HG03097 (cell line): ENCODE data around the gene NDUFAF3.

Experiments used
- ATAC-seq: cut with Tn5 transposase; IDR thresholded peaks from one replicate; pipeline ENCODE4 v1.9.1; 2021; ENCODE audit not compliant: unreplicated experiment, low FRiP score

NDUFAF3 gene, protein sequence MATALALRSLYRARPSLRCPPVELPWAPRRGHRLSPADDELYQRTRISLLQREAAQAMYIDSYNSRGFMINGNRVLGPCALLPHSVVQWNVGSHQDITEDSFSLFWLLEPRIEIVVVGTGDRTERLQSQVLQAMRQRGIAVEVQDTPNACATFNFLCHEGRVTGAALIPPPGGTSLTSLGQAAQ

DNA sequence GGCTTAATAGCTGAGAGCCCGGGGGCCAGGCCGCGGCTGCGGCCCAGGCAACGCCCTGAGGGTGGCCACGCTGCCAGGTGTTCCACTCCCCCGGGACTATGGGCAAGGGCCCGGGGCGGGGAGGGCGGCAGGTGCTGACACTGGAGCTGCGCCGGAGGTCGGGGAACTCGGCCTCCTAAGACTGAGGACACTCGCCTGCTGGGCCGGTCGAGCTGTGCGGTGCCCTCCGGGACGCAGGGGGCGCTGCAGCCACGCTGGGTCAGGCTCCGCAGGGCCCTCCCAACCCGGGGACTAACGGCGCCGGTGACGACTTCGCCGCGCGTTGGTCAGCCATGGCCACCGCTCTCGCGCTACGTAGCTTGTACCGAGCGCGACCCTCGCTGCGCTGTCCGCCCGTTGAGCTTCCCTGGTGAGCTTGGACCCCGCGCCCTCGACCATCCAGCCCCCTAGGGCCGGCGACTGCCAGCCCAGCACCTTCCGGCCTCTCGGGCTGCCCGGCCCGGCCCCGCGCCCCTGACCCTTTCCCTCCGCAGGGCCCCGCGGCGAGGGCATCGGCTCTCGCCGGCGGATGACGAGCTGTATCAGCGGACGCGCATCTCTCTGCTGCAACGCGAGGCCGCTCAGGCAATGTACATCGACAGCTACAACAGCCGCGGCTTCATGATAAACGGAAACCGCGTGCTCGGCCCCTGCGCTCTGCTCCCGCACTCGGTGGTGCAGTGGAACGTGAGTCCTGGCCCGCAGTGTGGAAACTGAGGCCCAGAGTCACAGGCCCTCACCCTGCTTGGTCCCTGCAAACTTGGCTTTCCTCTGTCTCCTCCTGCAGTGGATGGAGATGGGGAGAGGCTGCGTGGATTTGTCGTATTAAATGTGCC lies at the start of gene NDUFAF3:
Gene NDUFAF3 (plus strand): TSS at position 309 of the 875 bp plus-strand sequence. CDS start 24 bp downstream, at position 333.
- ATAC-seq, result peak; percentile 57

DNA sequence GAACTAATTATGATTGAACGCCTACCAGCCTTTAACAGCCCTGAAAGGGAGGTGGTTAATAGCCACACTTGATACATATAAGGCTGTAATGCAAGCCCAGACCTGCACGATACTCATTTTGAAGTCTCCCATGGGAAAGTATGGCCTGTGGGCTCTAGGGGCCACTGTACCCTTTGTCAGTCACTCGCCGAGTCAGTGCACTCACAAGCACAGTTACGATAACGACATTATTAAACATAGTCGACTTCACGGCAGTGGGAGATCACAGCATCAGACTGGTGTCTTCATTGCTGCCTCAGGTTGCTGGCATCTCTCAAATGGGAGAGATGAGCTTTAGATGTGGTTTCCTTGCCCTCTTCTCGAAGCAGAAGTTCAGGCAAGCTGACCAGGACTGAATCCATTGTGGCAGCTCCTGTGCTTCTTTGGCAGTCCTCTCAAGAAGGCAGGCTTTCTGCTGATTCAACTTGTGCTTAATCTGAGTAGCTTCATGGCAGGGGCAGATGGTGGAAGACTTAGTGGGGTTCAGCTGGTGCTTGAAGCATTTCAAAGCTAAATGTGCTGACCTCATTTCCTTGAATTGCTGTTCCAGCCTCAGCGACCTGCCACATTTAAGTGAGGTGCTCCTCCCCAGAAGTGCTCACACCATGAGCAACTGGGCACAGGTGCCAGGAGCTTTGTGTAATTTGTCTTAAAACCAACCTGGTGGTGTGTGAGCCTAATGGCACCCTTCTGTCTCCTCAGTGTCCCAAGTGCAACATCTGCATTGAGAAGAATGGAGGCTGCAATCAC lies 47.7 kb upstream of the NDUFAF3 start:
- no peak for ATAC-seq

DNA sequence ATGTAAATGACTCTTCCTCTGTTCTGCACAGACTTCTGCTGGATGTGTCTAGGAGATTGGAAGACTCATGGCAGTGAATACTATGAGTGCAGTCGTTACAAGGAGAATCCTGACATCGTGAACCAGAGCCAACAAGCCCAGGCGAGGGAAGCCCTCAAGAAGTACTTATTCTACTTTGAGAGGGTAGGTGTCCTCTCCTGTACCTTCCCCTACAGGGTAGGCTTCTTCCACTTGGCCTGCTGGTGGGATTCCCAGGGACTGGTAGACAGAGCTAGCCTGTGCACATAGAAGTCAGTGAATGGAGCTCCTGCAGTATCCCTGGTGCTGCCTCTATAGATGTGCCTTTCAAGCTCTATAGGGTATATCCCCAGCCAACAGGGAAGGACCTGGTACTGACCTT lies 42.5 kb upstream of the NDUFAF3 start:
- no peak for ATAC-seq

DNA sequence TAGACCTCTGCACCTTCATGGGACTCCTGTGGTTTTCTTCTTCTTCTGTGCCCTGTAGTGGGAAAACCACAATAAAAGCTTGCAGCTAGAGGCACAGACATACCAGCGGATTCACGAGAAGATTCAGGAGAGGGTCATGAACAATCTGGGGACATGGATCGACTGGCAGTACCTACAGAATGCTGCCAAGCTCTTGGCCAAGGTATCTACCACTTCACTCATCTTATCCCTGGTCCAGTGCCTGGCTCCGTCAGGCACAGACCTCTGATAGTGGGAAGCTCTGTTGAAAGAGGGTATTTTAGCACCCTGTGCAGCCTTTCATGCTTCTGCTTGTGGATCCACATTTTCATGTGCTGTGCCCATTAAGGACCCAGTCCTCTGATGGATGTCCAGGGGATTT lies 41.6 kb upstream of the NDUFAF3 start:
- ATAC-seq, result no peak

DNA sequence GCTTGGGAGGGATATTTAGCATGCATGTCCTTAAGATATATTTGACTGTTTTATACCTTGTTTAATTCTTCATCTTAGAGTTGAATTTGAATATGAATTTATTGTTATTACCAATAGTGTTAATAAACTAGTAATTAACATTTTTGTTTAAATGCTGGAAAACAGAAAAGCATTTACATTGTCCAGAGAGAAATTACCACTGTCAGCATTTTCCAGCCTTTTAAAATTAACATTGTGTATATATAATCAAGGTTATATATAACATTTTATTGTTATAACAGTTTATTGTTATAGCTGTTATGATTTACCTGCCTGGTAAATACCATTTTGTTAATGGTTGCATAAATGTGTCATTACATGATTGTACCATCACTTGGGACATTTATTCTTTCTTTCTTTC lies 39.9 kb upstream of the NDUFAF3 start:
- ATAC-seq, result no peak

DNA sequence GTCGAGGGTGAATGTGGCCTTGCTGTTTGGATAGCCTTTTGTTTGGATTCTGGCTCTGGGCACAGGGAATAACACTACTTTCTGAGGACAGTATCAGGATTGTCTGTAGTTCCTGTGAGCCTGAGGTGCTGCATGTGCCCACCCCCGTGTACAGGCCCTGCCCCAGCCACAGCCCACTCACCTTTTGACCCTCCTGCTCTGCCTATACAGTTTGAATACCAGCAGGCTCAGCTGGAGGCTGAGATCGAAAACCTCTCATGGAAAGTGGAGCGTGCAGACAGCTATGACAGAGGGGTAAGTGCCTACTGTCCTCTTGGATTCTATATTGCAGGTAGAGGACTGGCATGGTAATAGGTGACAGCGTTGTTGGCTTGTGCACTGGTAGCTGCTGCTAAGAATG lies 39.2 kb upstream of the NDUFAF3 start:
- no peak for ATAC-seq

DNA sequence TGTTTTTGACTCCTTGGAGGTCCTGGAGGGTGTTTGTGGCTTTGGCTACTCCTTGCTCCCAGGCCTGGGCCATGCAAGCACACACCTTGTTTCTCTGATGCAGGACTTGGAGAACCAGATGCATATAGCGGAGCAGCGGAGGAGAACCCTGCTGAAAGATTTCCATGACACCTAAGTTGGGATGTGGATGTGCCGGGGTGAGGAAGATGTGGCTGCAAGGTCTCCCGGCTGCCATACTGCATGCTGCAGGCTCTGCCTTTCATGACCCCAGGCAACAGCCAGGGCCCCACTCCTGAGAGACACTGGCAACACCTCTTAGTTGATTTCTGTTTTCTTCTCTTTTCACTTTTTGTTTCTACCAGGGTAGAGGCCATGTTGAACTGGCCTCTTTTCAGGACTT lies 38.8 kb upstream of the NDUFAF3 start:
- no peak for ATAC-seq

DNA sequence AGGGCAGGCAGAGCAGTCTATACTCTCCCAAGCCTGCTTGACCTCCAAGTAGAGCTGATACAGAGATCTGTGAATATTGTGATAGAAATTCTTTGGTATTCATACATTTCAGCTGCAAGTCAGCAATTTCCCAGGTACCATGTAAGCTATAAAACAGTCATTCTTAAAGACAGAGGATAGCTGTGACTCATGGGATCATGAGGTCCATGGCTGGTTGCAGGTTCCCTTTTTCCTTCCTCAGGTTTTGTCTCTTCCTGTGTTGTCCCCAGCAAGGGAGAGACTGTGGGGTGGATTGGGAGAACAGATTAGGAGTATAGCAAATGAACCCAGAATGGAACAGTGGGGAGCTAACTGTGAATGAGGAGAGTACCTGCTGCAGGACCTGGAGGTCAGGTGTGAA lies 37.3 kb upstream of the NDUFAF3 start:
- ATAC-seq, result no peak

DNA sequence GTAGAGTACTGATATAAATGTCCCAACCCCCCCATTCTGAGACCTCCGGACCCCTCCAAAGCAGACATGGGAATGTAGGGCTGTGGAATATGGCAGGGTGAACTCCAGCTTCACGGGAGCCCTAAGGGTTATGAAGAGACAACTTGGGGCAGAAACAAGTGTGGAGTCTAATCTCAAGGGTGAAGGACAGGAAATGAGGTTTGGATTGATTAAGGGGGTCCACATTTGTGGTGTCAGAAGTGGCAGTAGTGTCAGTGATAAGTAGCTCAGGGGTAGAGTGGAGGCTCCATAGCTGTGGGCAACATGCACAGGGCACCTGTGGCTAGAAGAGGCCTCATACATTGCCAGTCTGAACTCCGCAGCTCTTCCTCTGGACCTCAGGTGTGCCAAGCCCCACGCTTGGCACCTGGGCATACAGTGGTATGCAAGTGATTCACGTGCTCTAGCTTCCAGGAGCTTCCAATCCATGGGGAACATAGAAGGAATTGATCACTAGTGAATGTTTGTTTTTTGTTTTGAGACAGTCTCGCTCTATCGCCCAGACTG lies 36.0 kb upstream of the NDUFAF3 start:
- no peak for ATAC-seq

DNA sequence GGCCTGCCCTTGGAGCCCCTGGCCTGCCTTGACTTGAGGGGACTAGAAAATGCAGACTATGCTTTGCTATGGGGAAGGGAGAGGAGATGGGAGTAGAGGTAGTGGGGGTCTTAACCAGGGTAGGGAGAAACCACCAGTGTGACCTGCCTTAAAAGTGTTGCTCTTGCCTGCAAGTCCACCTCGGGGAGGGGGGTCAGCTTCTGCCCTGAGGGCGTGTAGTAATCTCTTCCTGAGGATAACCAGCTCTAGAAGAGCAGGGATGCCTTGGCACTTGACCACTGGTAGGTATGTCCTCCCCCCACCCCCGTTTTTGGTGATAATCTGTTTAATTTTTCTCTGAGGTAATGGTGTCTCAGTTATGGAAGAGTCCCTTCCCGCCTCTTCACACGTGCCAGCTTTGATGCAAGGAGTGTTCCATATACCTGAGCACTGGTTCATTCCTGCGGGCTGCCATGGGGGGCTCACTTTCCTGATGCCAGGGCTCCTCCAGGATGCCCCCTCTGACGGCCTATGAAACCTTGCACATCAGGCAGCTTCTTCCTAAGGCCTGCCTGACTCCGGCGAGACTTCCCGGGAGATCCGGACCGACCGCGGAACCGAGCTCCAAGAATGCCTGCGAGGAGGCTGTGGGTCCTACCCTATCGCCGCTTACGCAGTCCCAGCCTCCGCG lies 32.7 kb upstream of the NDUFAF3 start:
- no peak for ATAC-seq

DNA sequence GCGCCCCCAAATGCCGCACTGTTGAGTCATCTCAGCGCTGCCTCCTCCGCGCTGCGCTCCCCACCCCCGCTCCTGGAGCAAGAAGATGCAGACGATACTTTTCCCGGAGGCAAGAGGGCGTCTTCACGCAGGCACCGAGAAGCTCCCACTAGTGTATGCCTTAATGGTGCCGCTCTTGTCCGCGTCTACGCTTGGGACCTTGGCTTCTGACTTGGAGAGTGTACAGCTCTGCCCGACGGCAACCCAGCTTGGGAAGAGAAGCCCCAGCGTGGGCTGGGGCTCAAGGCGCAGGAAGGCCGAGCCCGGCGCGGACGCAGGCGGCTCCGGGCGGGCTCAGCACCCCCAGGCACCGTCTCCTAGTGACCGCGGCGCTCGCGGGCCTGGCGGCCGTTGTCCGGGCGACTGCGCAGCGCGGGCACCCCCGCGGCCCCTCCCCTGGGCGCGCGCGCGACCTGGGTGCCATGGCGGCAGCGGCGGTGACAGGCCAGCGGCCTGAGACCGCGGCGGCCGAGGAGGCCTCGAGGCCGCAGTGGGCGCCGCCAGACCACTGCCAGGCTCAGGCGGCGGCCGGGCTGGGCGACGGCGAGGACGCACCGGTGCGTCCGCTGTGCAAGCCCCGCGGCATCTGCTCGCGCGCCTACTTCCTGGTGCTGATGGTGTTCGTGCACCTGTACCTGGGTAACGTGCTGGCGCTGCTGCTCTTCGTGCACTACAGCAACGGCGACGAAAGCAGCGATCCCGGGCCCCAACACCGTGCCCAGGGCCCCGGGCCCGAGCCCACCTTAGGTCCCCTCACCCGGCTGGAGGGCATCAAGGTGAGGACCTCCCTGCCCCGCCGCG lies 31.9 kb upstream of the NDUFAF3 start, which contains the start of gene P4HTM:
Gene P4HTM (plus strand): TSS at position 446 of the 840 bp plus-strand sequence. CDS start 16 bp downstream, at position 462.
- ATAC-seq, result peak; percentile 47

DNA sequence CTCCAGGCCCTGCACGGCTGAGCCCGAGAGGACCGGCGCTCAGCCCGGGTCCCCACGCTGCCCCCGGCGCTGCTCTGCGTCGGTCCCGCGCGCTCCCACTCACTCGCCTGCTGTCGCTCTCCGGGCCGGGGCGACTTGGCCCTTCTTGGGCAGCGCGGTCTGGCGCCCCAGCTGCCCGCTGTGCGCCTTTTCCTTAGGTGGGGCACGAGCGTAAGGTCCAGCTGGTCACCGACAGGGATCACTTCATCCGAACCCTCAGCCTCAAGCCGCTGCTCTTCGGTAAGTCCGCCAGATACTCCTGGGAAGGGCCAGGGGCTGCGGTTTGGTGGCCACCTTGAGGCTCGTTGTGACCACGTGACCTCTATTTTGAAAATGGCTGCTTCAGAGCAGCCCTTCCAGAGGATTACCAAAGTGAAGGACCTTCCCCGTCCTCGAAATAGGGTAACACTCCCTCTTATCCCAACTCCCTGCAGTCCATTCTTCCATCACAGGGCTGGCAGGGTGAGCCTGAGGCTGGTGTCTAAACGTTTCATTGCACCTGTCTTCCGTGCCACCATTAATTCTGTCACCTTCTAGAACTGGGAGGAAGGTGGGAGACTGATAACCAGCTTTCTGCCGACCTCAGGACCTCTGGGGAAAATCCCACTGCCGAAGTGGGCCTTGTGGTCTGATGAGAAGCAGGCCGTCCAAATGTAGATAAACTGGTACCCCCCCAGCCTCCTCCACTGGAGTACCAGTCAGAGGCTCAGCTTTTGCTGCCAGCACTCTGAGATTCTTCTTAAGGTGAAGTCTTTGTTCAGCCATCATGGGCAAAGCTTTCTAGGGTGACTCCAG lies 31.1 kb upstream of the NDUFAF3 start:
- peak; percentile 10 for ATAC-seq

DNA sequence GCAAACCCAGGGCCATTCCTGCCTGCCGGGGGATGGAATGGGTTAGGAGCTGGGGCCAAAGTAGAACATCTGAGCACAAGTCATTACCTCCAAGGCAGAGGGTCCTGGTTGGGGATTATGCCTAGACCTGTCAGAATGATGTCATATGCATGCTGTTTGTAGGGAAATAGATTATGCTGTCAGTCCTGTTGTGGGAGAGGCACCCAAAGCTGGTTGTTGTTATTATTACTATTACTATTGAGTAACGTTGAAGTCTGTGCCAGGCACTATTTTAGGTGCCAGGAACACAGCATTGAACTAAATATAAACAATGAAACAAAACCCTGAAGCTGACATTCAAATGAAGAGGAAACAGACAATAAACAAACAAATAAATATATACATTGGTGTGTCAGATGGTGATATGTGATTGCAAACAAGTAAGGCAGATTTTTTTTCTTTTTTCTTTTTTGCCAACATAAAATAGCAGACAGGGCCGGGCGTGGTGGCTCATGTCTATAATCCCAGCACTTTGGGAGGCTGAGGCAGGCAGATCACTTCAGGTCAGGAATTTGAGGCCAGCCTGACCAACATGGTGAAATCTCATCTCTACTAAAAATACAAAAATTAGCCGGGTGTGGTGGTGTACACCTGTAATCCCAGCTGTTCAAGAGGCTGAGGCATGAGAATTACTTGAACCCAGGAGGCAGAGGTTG lies 29.9 kb upstream of the NDUFAF3 start:
- no peak for ATAC-seq

DNA sequence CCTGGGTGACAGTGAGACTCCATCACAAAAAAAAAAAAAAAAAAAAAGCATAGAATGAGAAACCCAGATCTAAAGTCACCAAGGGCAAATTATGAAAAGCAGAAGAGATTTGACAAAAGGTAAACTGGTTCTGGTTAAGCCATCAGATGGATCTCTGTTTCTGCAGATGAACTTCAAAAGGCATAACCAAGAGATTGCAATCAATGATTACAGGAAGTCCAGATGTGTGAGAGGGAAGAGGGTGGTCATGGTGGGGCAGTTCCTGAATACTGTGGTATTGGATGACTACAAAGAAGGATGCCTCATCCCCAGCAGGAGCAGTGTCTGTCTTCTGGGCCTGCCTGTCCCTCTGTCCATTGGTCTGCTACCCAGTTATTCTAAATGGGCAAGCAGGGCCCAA lies 28.1 kb upstream of the NDUFAF3 start:
- no peak for ATAC-seq

DNA sequence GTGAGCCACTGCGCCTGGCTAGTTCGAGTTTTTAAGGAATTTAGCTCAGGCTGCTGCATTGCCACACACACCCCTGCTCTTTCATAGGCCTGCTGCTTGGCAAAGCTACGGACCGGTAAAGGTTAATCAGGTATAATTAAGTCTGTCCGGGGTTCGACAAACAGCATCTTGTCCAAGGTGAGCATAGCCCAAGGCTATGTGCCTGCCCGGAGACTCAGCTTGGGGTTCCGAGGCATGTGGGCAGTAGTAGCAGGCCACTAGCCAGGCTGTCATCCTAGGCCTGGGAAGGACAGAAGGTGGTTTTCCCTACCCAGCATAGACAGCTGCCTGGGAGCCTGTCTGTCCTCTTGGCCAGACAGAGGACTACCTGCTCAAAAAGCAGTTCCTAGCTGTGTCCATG lies 25.3 kb upstream of the NDUFAF3 start:
- no peak for ATAC-seq

DNA sequence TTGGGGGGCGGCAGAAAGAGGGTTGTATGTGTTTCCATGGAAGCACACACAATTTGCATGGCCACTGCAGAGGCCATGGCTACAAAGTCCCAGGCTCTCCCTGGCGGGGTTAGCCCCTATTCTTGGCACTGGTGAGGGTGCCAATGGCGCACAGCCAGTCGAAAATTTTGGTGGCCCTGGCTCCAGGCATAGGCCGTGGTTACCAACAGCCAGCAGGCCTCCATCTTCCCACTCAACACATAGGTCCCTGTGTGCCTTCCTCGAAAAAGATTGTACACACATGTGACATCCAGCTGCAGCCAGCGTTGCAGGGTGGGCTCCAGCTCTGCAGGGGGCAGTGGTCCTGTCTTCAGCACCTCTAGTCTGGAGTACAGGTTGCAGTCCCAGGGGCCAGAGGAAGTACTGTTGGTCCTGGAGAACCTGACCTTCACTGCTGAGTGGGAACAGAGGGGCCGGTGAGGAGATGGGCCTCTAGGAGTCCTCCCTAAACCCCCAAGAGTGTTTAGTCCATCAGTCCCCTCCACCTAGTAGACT lies 24.8 kb upstream of the NDUFAF3 start:
- no peak for ATAC-seq

DNA sequence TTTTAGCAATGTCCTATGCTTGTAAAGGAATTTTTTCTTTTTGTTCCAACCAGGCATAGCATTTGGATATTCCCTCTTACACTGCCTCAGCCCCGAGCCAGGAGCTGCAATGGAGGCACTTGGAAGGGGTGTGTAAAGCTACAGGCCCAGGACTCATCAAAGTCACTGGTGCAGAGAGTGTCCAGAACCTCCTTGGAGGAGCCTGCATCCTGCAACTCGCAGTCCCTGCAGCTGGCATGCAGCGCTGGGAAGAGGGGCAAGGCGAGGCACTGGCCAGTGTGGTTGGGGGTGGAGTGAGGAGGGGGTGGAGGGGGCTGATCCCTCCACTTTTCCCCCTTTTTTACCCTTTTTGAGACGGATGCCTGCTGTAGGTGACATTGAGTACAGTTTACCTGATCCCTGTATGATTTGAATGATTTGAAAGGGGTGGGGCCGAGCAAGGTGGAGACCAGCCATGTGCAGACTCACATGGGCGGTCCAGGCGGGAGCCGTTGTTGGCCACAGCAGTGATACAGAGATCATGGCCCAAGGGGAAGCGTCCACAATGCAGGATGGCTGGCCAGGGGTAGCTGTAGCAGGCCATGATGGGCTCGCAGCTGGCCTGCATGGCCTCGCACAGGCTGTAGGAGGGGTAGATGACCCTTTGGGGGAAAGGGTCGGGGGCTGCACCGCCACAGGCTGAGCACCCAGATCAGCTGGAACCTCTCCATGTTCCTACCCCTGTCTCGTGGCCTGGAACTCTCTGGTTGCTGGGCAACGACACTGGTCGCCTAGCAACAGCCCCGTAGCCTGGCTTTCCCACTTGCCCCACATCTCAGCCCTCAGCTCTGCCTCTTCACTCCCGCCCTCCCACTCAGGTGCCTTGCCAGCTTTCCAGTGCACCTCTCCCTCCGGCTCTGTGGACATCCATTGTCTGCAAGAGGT lies 23.9 kb upstream of the NDUFAF3 start:
- no peak for ATAC-seq
